K562 (cell line): ENCODE measurements around the gene DENND1A. TPM values are rescaled to one million over a fixed set of nuclear protein-coding genes. Genes with fewer than 3 reads are reported as not detected.
A peak's percentile ranks its signal among the peaks of the same experiment; 100 is the strongest.

Experiments used
- ATAC-seq: fragments of 200-7000 bp; cut with Tn5 transposase; 3 replicates; pipeline ENCODE4 v1.9.1; 2020; ENCODE audit warnings: moderate library complexity
- BruUV-seq: library from RNA; stranded (reverse); fragments of 400-500 nt; replicated peaks from 2 replicates; lab custom pipeline; 2021; lab: Mats Ljungman, UMichigan
- CTCF ChIA-PET: fragments of 300-600 bp; formaldehyde crosslinking; extraction: SDS; loops from one replicate; lab custom pipeline; 2021; ENCODE audit warnings: low intra/inter-chr PET ratio; lab: Yijun Ruan, JAX
- POLR2A ChIA-PET: fragments of 300-600, 350-650 bp; sonication (Branson Sonifier 250); formaldehyde crosslinking; extraction: SDS; loops from one replicate; lab custom pipeline; 2021; ENCODE audit warnings: antibody characterized with exemption, inconsistent platforms; lab: Yijun Ruan, JAX
- DNase-seq, 4 experiments: peaks; one replicate each; pipeline versions ENCODE4 v3.0.0 to v3.0.0-alpha.2; 2011 to 2018; ENCODE audit warnings: low spot score in 3 of 4, mixed read lengths in 3 of 4; ENCODE audit errors: extremely low read depth in 1 of 4
- FAIRE-seq: peaks from 2 replicates; lab custom pipeline; 2011; peaks lifted over from hg19 to GRCh38; lab: Jason Lieb, UNC
- H2AFZ ChIP-seq: 2 replicates; pipeline ENCODE4 v1.6.0; 2011; ENCODE audit warnings: low read depth, low read length, control low read depth, inconsistent platforms
- H3K27ac ChIP-seq: fragments of 200-600 bp; 3 replicates; pipeline ENCODE4 v1.8.0; 2011; ENCODE audit warnings: low read depth, mild to moderate bottlenecking, control low read depth, inconsistent platforms, low read length, moderate library complexity, mixed read lengths; ENCODE audit errors: extremely low read depth
- H3K27me3 ChIP-seq, 2 experiments: fragments of 300-600 bp in 1 of 2; 2 replicates in 1 of 2; 3 replicates in 1 of 2; pipeline versions ENCODE4 v1.6.0 to v1.8.0; 2011; ENCODE audit warnings: inconsistent platforms in 2 of 2, low read length in 2 of 2, mild to moderate bottlenecking in 1 of 2, mixed read lengths in 1 of 2, moderate library complexity in 1 of 2; ENCODE audit not compliant: control insufficient read depth in 2 of 2, insufficient read depth in 2 of 2
- H3K36me3 ChIP-seq: fragments of 300-600 bp; 3 replicates; pipeline ENCODE4 v1.8.0; 2011; ENCODE audit warnings: mild to moderate bottlenecking, low read length, inconsistent platforms; ENCODE audit not compliant: control insufficient read depth, insufficient read depth
- H3K4me1 ChIP-seq, 2 experiments: fragments of 200-600 bp in 1 of 2; replicated peaks in 1 of 2; 2 replicates in 1 of 2; 3 replicates in 1 of 2; pipeline versions ENCODE4 v1.5.1 to v1.8.0; 2011; ENCODE audit warnings: inconsistent platforms in 2 of 2, low read length in 2 of 2, mild to moderate bottlenecking in 1 of 2, mixed read lengths in 1 of 2, moderate library complexity in 1 of 2; ENCODE audit not compliant: control insufficient read depth in 2 of 2, insufficient read depth in 2 of 2
- H3K4me2 ChIP-seq: 2 replicates; pipeline ENCODE4 v1.6.1; 2011; ENCODE audit warnings: low read length, control low read depth, inconsistent platforms, mixed read lengths; ENCODE audit not compliant: insufficient read depth
- H3K4me3 ChIP-seq: fragments of 200-600 bp; sonication (generic), shearing (Covaris generic); 2 replicates; pipeline ENCODE4 v1.5.1; 2016; ENCODE audit warnings: control low read depth, inconsistent platforms
- H3K79me2 ChIP-seq: fragments of 200-600 bp; 3 replicates; pipeline ENCODE4 v1.8.0; 2011; ENCODE audit warnings: low read length, inconsistent platforms; ENCODE audit not compliant: control insufficient read depth, insufficient read depth
- H3K9ac ChIP-seq, 2 experiments: 2 replicates each; pipeline versions ENCODE4 v1.6.0 to v1.6.1; 2011; ENCODE audit warnings: low read depth in 2 of 2, low read length in 2 of 2, control low read depth in 1 of 2, inconsistent platforms in 1 of 2, mild to moderate bottlenecking in 1 of 2, mixed read lengths in 1 of 2; ENCODE audit not compliant: insufficient read depth in 1 of 2
- H3K9me1 ChIP-seq: one replicate; pipeline ENCODE4 v1.6.0; 2011; ENCODE audit warnings: inconsistent platforms, mild to moderate bottlenecking, low read length, moderate library complexity; ENCODE audit not compliant: control insufficient read depth, insufficient read depth
- H3K9me3 ChIP-seq: replicated peaks from 2 replicates; pipeline ENCODE4 v1.5.1; 2011; ENCODE audit warnings: low read depth, low read length, inconsistent platforms; ENCODE audit not compliant: control insufficient read depth, insufficient read depth
- H4K20me1 ChIP-seq: replicated peaks from 2 replicates; pipeline ENCODE4 v1.6.1; 2011; ENCODE audit warnings: low read length, inconsistent platforms, mixed read lengths; ENCODE audit not compliant: control insufficient read depth, insufficient read depth
- EGR1 ChIP-seq: fragments of 450-650 bp; conservative IDR thresholded peaks from 2 replicates; pipeline ENCODE4 v1.6.1; 2017; ENCODE audit warnings: mild to moderate bottlenecking
- GABPB1 ChIP-seq: sonication (generic); formaldehyde crosslinking; IDR thresholded peaks from 2 replicates; pipeline ENCODE4 v1.8.0; 2022; ENCODE audit warnings: mild to moderate bottlenecking, missing genetic modification reagents
- HCFC1 ChIP-seq: IDR thresholded peaks from 2 replicates; pipeline ENCODE4 v1.6.1; 2012; ENCODE audit warnings: low read depth, low read length, improper control_type of control experiment
- JUNB ChIP-seq: fragments of 450-650 bp; formaldehyde crosslinking; conservative IDR thresholded peaks from 2 replicates; pipeline ENCODE4 v1.4.0; 2020; ENCODE audit warnings: mild to moderate bottlenecking
- SNIP1 ChIP-seq: fragments of 450-650 bp; IDR thresholded peaks from 2 replicates; pipeline ENCODE4 v1.7.1; 2017; ENCODE audit warnings: low read depth, mild to moderate bottlenecking
- WGBS: fragments of 100-300 bp; shearing (Covaris generic); methylation state at CpG from one replicate; pipeline ENCODE4 v1.1.6; 2016; ENCODE audit warnings: low coverage, mixed read lengths; ENCODE audit not compliant: insufficient coverage; ENCODE audit errors: missing lambda C conversion rate; 5-methylcytosine and 5-hydroxymethylcytosine counted together
- in situ Hi-C: fragments of 300-500 bp; cut with MboI; formaldehyde crosslinking; loops from 4 replicates; pipeline ENCODE4 v1.15.0; 2018; ENCODE audit warnings: inconsistent platforms, mixed read lengths
- intact Hi-C: fragments of 100-400 bp; cut with micrococcal nuclease; formaldehyde crosslinking; loops from 2 replicates; pipeline ENCODE4 v1.14.2; 2022
- polyA plus RNA-seq, 8 experiments: library from polyadenylated mRNA; depleted of rRNA in 4 of 8; stranded (reverse) in 5 of 8; unstranded in 3 of 8; fragments of >200 nt; fragmentation: Nextera tagmentation in 2 of 8; fragmentation: Illumina TruSeq in 1 of 8; extraction: Ambion mirVana in 2 of 8; extraction: Trizol in 1 of 8; gene quantifications; 2 replicates each; pipeline versions ENCODE4 v1.2.1 to v1.2.3, GENCODE V29; 2011 to 2014; ENCODE audit warnings: inconsistent platforms in 1 of 8, missing spikeins in 1 of 8
- total RNA-seq, 7 experiments: library from RNA; depleted of rRNA in 6 of 7; stranded (reverse); fragments of >200 nt in 6 of 7; fragmentation: Illumina TruSeq in 2 of 7; extraction: Trizol in 2 of 7; gene quantifications; 2 replicates each; pipeline versions ENCODE4 v1.2.1 to v1.2.3, GENCODE V29; 2011 to 2021; ENCODE audit warnings: low replicate concordance in 1 of 7
- TF ChIP-seq, protein P1 (sequence below): fragments of 250-450 bp; sonication (Bioruptor Pico); IDR thresholded peaks from 2 replicates; pipeline ENCODE4 v1.5.0; 2021; ENCODE audit warnings: mild to moderate bottlenecking, moderate library complexity

Gene DENND1A
- total and polyA plus RNA-seq, 9 of the 15 experiments (the other 6 are each of a cell fraction or from before 2014, with no cell fraction given), result 7.6 to 29.5 (median 15.7) TPM

DNA sequence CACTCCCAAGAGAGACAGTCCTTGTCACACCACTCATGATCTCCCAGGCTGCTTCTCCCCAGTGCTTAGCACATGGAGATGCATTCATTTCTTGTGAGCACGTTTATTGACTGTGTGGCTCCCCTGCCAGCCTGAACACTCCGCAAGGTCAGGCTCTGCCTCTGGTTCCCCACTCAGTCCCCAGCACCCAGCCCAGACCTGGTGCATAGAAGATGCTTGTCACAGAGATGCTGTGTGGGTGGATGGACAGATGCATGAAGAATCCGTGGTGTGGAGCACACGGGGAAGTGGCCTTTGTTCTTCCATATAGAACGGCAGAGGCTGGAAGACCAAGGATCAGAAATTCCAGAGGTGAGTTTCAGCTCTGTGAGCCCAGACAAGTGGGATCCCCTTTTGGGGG, 587.7 kb downstream of the DENND1A start:
- Histone ChIP-seq H3K4me2 (no peak overlapping the region), H3K79me2 (no peaks in the 10 kb centered on the region), H4K20me1 (no peaks in the 10 kb centered on the region), H3K36me3 (no peaks in the 10 kb centered on the region), H3K4me3 (no peak overlapping the region), H3K4me1 (peaks cover 42 to 54% of the 10 kb centered on the region in 2 experiments), H3K9me1 (no peaks in the 10 kb centered on the region), H3K27me3 (no peaks in the 10 kb centered on the region), H3K27ac (no peak overlapping the region), H3K9ac (peak overlapping the region in 1 of 2 experiments; percentile 41; a peak in 1 of 4 replicates), H2AFZ (peak overlapping the region; percentile 14; the same call in 1 of the 2 replicates), H3K9me3 (no peaks in the 10 kb centered on the region)
- POLR2A ChIA-PET, result interaction anchor here (0.6 kb wide), 1 partner anchor 236 kb away, joined by 4 read pairs; no protein-coding TSS in a partner anchor
- 66% methylated on average over 5 of the region's 5 CpGs for WGBS
- intact Hi-C loops (loop anchor here (2.0 kb wide), 2 partner anchors 37 to 73 kb away; partner anchors contain the start of gene STRBP), in situ Hi-C loops (loop anchor here (10.0 kb wide), 1 partner anchor 517 kb away; the partner anchor contains the start of gene PDCL)
- CTCF ChIA-PET, result no interaction called here
- TF ChIP-seq JUNB (CRISPR knock-in tag) (no peak), SNIP1 (no peak), HCFC1 (no peak), GABPB1 (no peak), EGR1 (no peak; the same call in 1 of the 2 replicates)
- TF ChIP-seq, protein P1, sequence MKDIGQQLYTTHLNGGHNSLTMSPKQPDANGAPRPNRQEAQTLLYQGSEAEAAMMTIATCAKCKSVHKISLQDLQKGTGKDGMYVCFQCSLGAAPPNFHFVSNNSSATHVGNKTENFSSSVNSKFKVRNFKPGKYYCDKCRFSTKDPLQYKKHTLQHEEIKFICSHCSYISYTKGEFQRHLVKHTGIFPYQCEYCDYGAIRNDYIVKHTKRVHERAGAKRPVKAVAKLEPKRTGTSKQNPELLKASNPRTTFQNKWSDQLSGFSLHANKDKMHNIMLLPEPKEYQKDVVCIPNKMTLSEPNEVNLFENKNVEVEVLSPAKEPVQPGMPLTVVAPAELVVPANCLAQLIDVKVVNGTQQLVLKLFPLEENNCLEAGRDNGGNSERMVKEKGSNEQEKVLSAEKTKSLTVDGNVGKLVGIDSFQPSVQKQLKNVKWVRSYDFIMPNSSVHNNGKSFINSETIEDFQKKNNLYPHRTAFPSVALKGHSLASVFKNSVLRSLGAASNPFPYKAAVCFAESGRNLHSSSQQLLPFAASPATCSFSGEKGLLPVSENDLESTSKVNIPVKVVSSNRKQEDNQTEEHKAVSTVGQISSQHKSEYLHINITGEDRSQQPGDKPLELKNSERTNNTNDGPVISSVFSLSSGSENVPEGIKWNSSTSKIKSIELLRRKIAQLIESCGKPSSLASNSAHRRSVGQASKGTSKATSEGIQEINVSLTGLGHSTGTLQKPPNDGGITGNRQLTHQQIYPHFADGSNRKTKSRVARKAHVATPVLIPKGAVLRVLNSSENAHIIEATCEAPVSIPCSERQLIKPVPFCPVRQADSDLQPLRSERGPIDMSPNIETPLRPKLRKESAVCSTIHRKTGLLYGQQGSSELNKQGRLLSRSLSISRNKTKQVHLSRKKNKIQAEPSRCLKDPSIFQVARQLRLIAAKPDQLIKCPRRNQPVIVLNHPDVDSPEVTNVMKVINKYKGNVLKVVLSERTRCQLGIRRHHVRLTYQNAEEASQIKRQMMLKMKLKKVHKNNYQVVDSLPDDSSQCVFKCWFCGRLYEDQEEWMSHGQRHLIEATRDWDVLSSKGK, result no peak
- ATAC-seq (no peak), FAIRE-seq (no peak), DNase-seq (no peak)
- BruUV-seq, result no TSS peak
